BLaER1 treated with 17β-estradiol and CSF1 and Interleukin-3, amounts not matched to agents 10 nM and 100 nM (cell line): ENCODE measurements around the gene DNAH7.
"Not testable (repeated sequence)": the region's sequence is repeated elsewhere in the genome, so short reads cannot be mapped to it uniquely, and the experiment has no call there.

Experiments used
- H3K27ac ChIP-seq, 11 experiments: shearing (Covaris generic); formaldehyde crosslinking; 2 replicates each; pipeline ENCODE4 v1.8.1; 2022
- H3K27me3 ChIP-seq, 11 experiments: shearing (Covaris generic); formaldehyde crosslinking; 2 replicates each; pipeline ENCODE4 v1.8.1; 2022
- H3K36me3 ChIP-seq, 11 experiments: shearing (Covaris generic); formaldehyde crosslinking; 2 replicates each; pipeline ENCODE4 v1.8.1; 2022
- H3K4me1 ChIP-seq, 10 experiments: shearing (Covaris generic); formaldehyde crosslinking; 2 replicates each; pipeline ENCODE4 v1.8.1; 2022
- H3K4me2 ChIP-seq, 11 experiments: shearing (Covaris generic); formaldehyde crosslinking; 2 replicates each; pipeline ENCODE4 v1.8.1; 2022
- H3K4me3 ChIP-seq, 10 experiments: shearing (Covaris generic); formaldehyde crosslinking; 2 replicates each; pipeline ENCODE4 v1.8.1; 2022
- H3K9ac ChIP-seq, 11 experiments: shearing (Covaris generic); formaldehyde crosslinking; 2 replicates each; pipeline ENCODE4 v1.8.1; 2022
- H3K9me3 ChIP-seq, 11 experiments: shearing (Covaris generic); formaldehyde crosslinking; replicated peaks in 1 of 11; 2 replicates each; pipeline ENCODE4 v1.8.1; 2022
- H4K20me1 ChIP-seq, 11 experiments: shearing (Covaris generic); formaldehyde crosslinking; 2 replicates each; pipeline ENCODE4 v1.8.1; 2022
- Cebpa-rat ChIP-seq, 11 experiments: shearing (Covaris generic); IDR thresholded peaks; 2 replicates each; pipeline ENCODE4 v1.8.1; 2022

The DNAH7 gene

GRCh38 chr2:195697681-195698220, 370.9 kb downstream of the DNAH7 start:
- Histone ChIP-seq H3K4me2 (no peak overlapping the region), H3K4me1 (peaks cover 0 to 13% (median 7%) of the 10 kb centered on the region in 10 experiments; a peak in 10 of 20 replicates), H3K36me3 (peaks cover 39 to 90% (median 66%) of the 10 kb centered on the region in 11 experiments), H3K9ac (no peak overlapping the region), H3K27ac (no peak overlapping the region), H4K20me1 (peaks cover 0 to 13% (median 0%) of the 10 kb centered on the region in 11 experiments; a peak in 4 of 22 replicates), H3K4me3 (no peak overlapping the region), H3K9me3 (peaks cover 44 to 73% (median 59%) of the 10 kb centered on the region in 11 experiments), H3K27me3 (no peaks in the 10 kb centered on the region)
- TF ChIP-seq Cebpa-rat (IDR thresholded peaks at IDR 0.05), result no peak

GRCh38 chr2:195696012-195696411, 372.6 kb downstream of the DNAH7 start:
- Histone ChIP-seq H3K9ac (no peak overlapping the region), H3K36me3 (peaks cover 45 to 93% (median 73%) of the 10 kb centered on the region in 11 experiments), H4K20me1 (peaks cover 0 to 17% (median 0%) of the 10 kb centered on the region in 11 experiments; a peak in 4 of 22 replicates), H3K4me2 (no peak overlapping the region), H3K27me3 (no peaks in the 10 kb centered on the region), H3K9me3 (peaks cover 61 to 88% (median 72%) of the 10 kb centered on the region in 11 experiments), H3K27ac (no peak overlapping the region), H3K4me3 (no peak overlapping the region), H3K4me1 (peaks cover 0 to 15% (median 8%) of the 10 kb centered on the region in 10 experiments; a peak in 10 of 20 replicates)
- TF ChIP-seq Cebpa-rat (IDR thresholded peaks at IDR 0.05), result no peak

GRCh38 chr2:195695002-195695631, 373.5 kb downstream of the DNAH7 start:
- Histone ChIP-seq H3K27me3 (no peaks in the 10 kb centered on the region), H4K20me1 (peaks cover 0 to 17% (median 0%) of the 10 kb centered on the region in 11 experiments; a peak in 4 of 22 replicates), H3K9me3 (peaks cover 62 to 90% (median 74%) of the 10 kb centered on the region in 11 experiments), H3K36me3 (peaks cover 47 to 96% (median 76%) of the 10 kb centered on the region in 11 experiments), H3K4me2 (peak overlapping the region in 5 of 11 experiments; percentile 16 to 63 (median 27); a peak in 8 of 22 replicates), H3K27ac (0 out of 22 replicates have a peak overlapping the region, but pooled peaks of 1 of the 11 experiments have one; percentile 12), H3K9ac (no peak overlapping the region), H3K4me1 (peaks cover 0 to 15% (median 8%) of the 10 kb centered on the region in 10 experiments; a peak in 10 of 20 replicates), H3K4me3 (peak overlapping the region in 1 of 10 experiments; percentile 30; a peak in 1 of 20 replicates)
- no peak for TF ChIP-seq Cebpa-rat (IDR thresholded peaks at IDR 0.05)

- no peaks in the 10 kb centered on the region for H3K27me3 ChIP-seq
- peaks cover 0 to 15% (median 8%) of the 10 kb centered on the region in 10 experiments; a peak in 10 of 20 replicates for H3K4me1 ChIP-seq
- no peak overlapping the region for H3K4me3 ChIP-seq
- peaks cover 47 to 96% (median 76%) of the 10 kb centered on the region in 11 experiments for H3K36me3 ChIP-seq
- peak overlapping the region in 4 of 11 experiments; percentile 16 to 63 (median 40); a peak in 6 of 22 replicates for H3K4me2 ChIP-seq
- H3K27ac ChIP-seq, result no peak overlapping the region
- peaks cover 62 to 90% (median 74%) of the 10 kb centered on the region in 11 experiments for H3K9me3 ChIP-seq
- no peak overlapping the region for H3K9ac ChIP-seq
- TF ChIP-seq Cebpa-rat (IDR thresholded peaks at IDR 0.05), result no peak
- peaks cover 0 to 17% (median 0%) of the 10 kb centered on the region in 11 experiments; a peak in 4 of 22 replicates for H4K20me1 ChIP-seq
Observed at GRCh38 chr2:195694553-195694952, 374.1 kb downstream of the DNAH7 start.

- peaks cover 49 to 91% (median 77%) of the 10 kb centered on the region in 11 experiments for H3K36me3 ChIP-seq
- H3K27me3 ChIP-seq, H3K9ac ChIP-seq, H3K4me3 ChIP-seq, H3K27ac ChIP-seq: not testable (repeated sequence)
- peaks cover 62 to 78% (median 72%) of the 10 kb centered on the region in 11 experiments for H3K9me3 ChIP-seq
- H4K20me1 ChIP-seq, result peaks cover 0 to 17% (median 0%) of the 10 kb centered on the region in 11 experiments; a peak in 4 of 22 replicates
- H3K4me1 ChIP-seq, result peaks cover 0 to 15% (median 8%) of the 10 kb centered on the region in 10 experiments; a peak in 10 of 20 replicates
- peak overlapping the region in 1 of 11 experiments; percentile 25; a peak in 1 of 22 replicates for H3K4me2 ChIP-seq
Observed at GRCh38 chr2:195692531-195692930, 376.1 kb downstream of the DNAH7 start.
